Muscle of leg (tissue), 11 donors: ENCODE measurements around the gene CHD6. TPM values are rescaled to one million over a fixed set of nuclear protein-coding genes. Genes with fewer than 3 reads are reported as not detected.

ENCODE experiments used
- DNase-seq: peaks from one replicate; pipeline ENCODE4 v3.0.0; 2013
- H3K27ac ChIP-seq: one replicate; pipeline ENCODE4 v1.5.1; 2013; ENCODE audit warnings: mild to moderate bottlenecking, low read length, control low read depth
- H3K27me3 ChIP-seq: one replicate; pipeline ENCODE4 v1.6.1; 2013; ENCODE audit warnings: low read length; ENCODE audit not compliant: control insufficient read depth, insufficient read depth
- H3K36me3 ChIP-seq: one replicate; pipeline ENCODE4 v1.6.1; 2013; ENCODE audit warnings: low read length; ENCODE audit not compliant: control insufficient read depth, insufficient read depth
- H3K4me1 ChIP-seq: one replicate; pipeline ENCODE4 v1.6.1; 2013; ENCODE audit warnings: low read length; ENCODE audit not compliant: control insufficient read depth, insufficient read depth
- H3K4me3 ChIP-seq: one replicate; pipeline ENCODE4 v1.5.1; 2013; ENCODE audit warnings: low read length, control low read depth
- H3K9me3 ChIP-seq: replicated peaks from 2 replicates; pipeline ENCODE4 v1.6.1; 2013; ENCODE audit warnings: low read depth, low read length; ENCODE audit not compliant: control insufficient read depth
- WGBS: methylation state at CpG from one replicate; pipeline ENCODE4 v1.1.5; 2013; ENCODE audit warnings: missing lambda C conversion rate; ENCODE audit not compliant: insufficient coverage; 5-methylcytosine and 5-hydroxymethylcytosine counted together
- polyA plus RNA-seq, 8 donors: library from polyadenylated mRNA; unstranded; fragments of 120-200 nt; gene quantifications; one replicate each; pipeline versions ENCODE4 v1.2.1 to v1.2.3, GENCODE V29; 2013; ENCODE audit warnings: inconsistent platforms in 1 of 8, low replicate concordance in 1 of 8; ENCODE audit not compliant: insufficient read length in 8 of 8, insufficient read depth in 1 of 8
- total RNA-seq: library from RNA; stranded (reverse); fragments of 120-200 nt; gene quantifications from one replicate; pipeline ENCODE4 v1.2.4, GENCODE V29; 2013

The CHD6 gene
- total and polyA plus RNA-seq, 9 donors = 16.2 to 43.9 (median 20.6) TPM

- no peak for DNase-seq
- H3K27me3 ChIP-seq = no peaks in the 10 kb centered on the region
- no peaks in the 10 kb centered on the region for H3K9me3 ChIP-seq
- H3K36me3 ChIP-seq = peaks cover 52% of the 10 kb centered on the region
- WGBS = 38% methylated on average over 5 of the region's 10 CpGs
- no peak overlapping the region for H3K27ac ChIP-seq
- no peak overlapping the region for H3K4me3 ChIP-seq
- H3K4me1 ChIP-seq = peaks cover 50% of the 10 kb centered on the region
Observed at GRCh38 chr20:41406353-41406752, 211.8 kb downstream of the CHD6 start.

GRCh38 chr20:41405436-41405835 is 212.7 kb downstream of the CHD6 start:
- DNase-seq = no peak
- 73% methylated on average over 3 of the region's 3 CpGs for WGBS

GRCh38 chr20:41403604-41404003 is 214.6 kb downstream of the CHD6 start:
- Histone ChIP-seq H3K4me1 (peaks cover 38% of the 10 kb centered on the region), H3K27ac (no peak overlapping the region), H3K9me3 (no peaks in the 10 kb centered on the region), H3K36me3 (peaks cover 28% of the 10 kb centered on the region), H3K4me3 (no peak overlapping the region), H3K27me3 (no peaks in the 10 kb centered on the region)
- WGBS = 86% methylated on average over 11 of the region's 12 CpGs
- DNase-seq = no peak

More at GRCh38 chr20:41405436-41405835, 212.7 kb downstream of the CHD6 start:
- Histone ChIP-seq H3K4me1 (peaks cover 41% of the 10 kb centered on the region), H3K27ac (peak overlapping the region; percentile 10), H3K4me3 (no peak overlapping the region), H3K9me3 (no peaks in the 10 kb centered on the region), H3K36me3 (peaks cover 43% of the 10 kb centered on the region), H3K27me3 (no peaks in the 10 kb centered on the region)

GRCh38 chr20:41398408-41398807 is 219.8 kb downstream of the CHD6 start:
- Histone ChIP-seq H3K27me3 (no peaks in the 10 kb centered on the region), H3K4me3 (no peak overlapping the region), H3K27ac (peak overlapping the region; percentile 70), H3K9me3 (no peaks in the 10 kb centered on the region), H3K36me3 (no peaks in the 10 kb centered on the region), H3K4me1 (peaks cover 47% of the 10 kb centered on the region)
- DNase-seq = peak; percentile 92
- no CpG with 5 or more reads among the region's 2 CpGs for WGBS

- H3K4me3 ChIP-seq = no peak overlapping the region
- no peaks in the 10 kb centered on the region for H3K9me3 ChIP-seq
- no peaks in the 10 kb centered on the region for H3K36me3 ChIP-seq
- DNase-seq = peak; percentile 93
- H3K27me3 ChIP-seq = no peaks in the 10 kb centered on the region
- H3K27ac ChIP-seq = peak overlapping the region; percentile 69
- WGBS = 33% methylated on average over 8 of the region's 18 CpGs
- H3K4me1 ChIP-seq = peaks cover 67% of the 10 kb centered on the region
Observed at GRCh38 chr20:41395667-41396664, 222.2 kb downstream of the CHD6 start.

- Histone ChIP-seq H3K27ac (peak overlapping the region; percentile 69), H3K4me1 (peaks cover 67% of the 10 kb centered on the region), H3K9me3 (no peaks in the 10 kb centered on the region), H3K27me3 (no peaks in the 10 kb centered on the region), H3K4me3 (no peak overlapping the region), H3K36me3 (no peaks in the 10 kb centered on the region)
- WGBS = 24% methylated on average over 3 of the region's 9 CpGs
- DNase-seq = peak; percentile 58
Observed at GRCh38 chr20:41394931-41395666, 223.1 kb downstream of the CHD6 start.

- Histone ChIP-seq H3K27ac (no peak overlapping the region), H3K27me3 (no peaks in the 10 kb centered on the region), H3K4me1 (peaks cover 61% of the 10 kb centered on the region), H3K4me3 (no peak overlapping the region), H3K36me3 (no peaks in the 10 kb centered on the region), H3K9me3 (no peaks in the 10 kb centered on the region)
- DNase-seq = no peak
- 68% methylated on average over 2 of the region's 2 CpGs for WGBS
Observed at GRCh38 chr20:41394081-41394480, 224.1 kb downstream of the CHD6 start.

GRCh38 chr20:41393705-41394066 is 224.5 kb downstream of the CHD6 start:
- WGBS = 47% methylated on average over 2 of the region's 3 CpGs
- H3K4me3 ChIP-seq = no peak overlapping the region
- peak overlapping the region; percentile 66 for H3K27ac ChIP-seq
- H3K4me1 ChIP-seq = peaks cover 57% of the 10 kb centered on the region
- no peaks in the 10 kb centered on the region for H3K27me3 ChIP-seq
- no peaks in the 10 kb centered on the region for H3K9me3 ChIP-seq
- DNase-seq = peak; percentile 71
- H3K36me3 ChIP-seq = no peaks in the 10 kb centered on the region

GRCh38 chr20:41392871-41393704 is 225.1 kb downstream of the CHD6 start:
- Histone ChIP-seq H3K36me3 (no peaks in the 10 kb centered on the region), H3K9me3 (no peaks in the 10 kb centered on the region), H3K27me3 (no peaks in the 10 kb centered on the region), H3K4me1 (peaks cover 54% of the 10 kb centered on the region), H3K27ac (peak overlapping the region; percentile 66), H3K4me3 (no peak overlapping the region)
- DNase-seq = peak; percentile 95
- 22% methylated on average over 7 of the region's 12 CpGs for WGBS
